ENCODE measurements around the gene VIPAS39.

The VIPAS39 gene

GRCh38 chr14:77498120-77498979 lies 40.9 kb upstream of the VIPAS39 start, which contains the start of gene ISM2:
TSS of gene ISM2 (minus strand) at chr14:77498816. CDS start at chr14:77498793, 23 bp downstream.
- H3K27me3 ChIP-seq (ENCODE audit: insufficient read depth, low read depth, severe bottlenecking) = peaks cover 16% of the 10 kb centered on the region
- peak within 1 kb of the TSS; percentile 65 for H3K4me3 ChIP-seq (ENCODE audit: low read depth, low read length)
- no peaks in the 10 kb centered on the region for H3K9me3 ChIP-seq (ENCODE audit: severe bottlenecking)
- no peaks in the 10 kb centered on the region for H3K36me3 ChIP-seq
- DNase-seq = peak; percentile 54
- H3K27ac ChIP-seq = no peak within 1 kb of the TSS
- no peak for TF ChIP-seq CTCF (IDR thresholded peaks at IDR 0.05; ENCODE audit: low read depth, low read length)

- H3K27ac ChIP-seq = no peak overlapping the region
- no peak for TF ChIP-seq CTCF (IDR thresholded peaks at IDR 0.05; ENCODE audit: low read depth, low read length)
- no peaks in the 10 kb centered on the region for H3K36me3 ChIP-seq
- peaks cover 16% of the 10 kb centered on the region for H3K27me3 ChIP-seq (ENCODE audit: insufficient read depth, low read depth, severe bottlenecking)
- H3K4me3 ChIP-seq (ENCODE audit: low read depth, low read length) = no peak overlapping the region
- no peaks in the 10 kb centered on the region for H3K9me3 ChIP-seq (ENCODE audit: severe bottlenecking)
- no peak for DNase-seq
Observed at GRCh38 chr14:77495334-77495733, 37.9 kb upstream of the VIPAS39 start.

GRCh38 chr14:77491056-77491455 lies 33.7 kb upstream of the VIPAS39 start:
- no peak for DNase-seq
- no peaks in the 10 kb centered on the region for H3K9me3 ChIP-seq (ENCODE audit: severe bottlenecking)
- TF ChIP-seq CTCF (IDR thresholded peaks at IDR 0.05; ENCODE audit: low read depth, low read length) = no peak
- no peak overlapping the region for H3K27ac ChIP-seq
- no peaks in the 10 kb centered on the region for H3K36me3 ChIP-seq
- no peak overlapping the region for H3K4me3 ChIP-seq (ENCODE audit: low read depth, low read length)
- no peaks in the 10 kb centered on the region for H3K27me3 ChIP-seq (ENCODE audit: insufficient read depth, low read depth, severe bottlenecking)

GRCh38 chr14:77490347-77490986 lies 33.1 kb upstream of the VIPAS39 start:
- no peak overlapping the region for H3K27ac ChIP-seq
- no peaks in the 10 kb centered on the region for H3K9me3 ChIP-seq (ENCODE audit: severe bottlenecking)
- TF ChIP-seq CTCF (IDR thresholded peaks at IDR 0.05; ENCODE audit: low read depth, low read length) = no peak
- no peaks in the 10 kb centered on the region for H3K36me3 ChIP-seq
- DNase-seq = no peak
- H3K27me3 ChIP-seq (ENCODE audit: insufficient read depth, low read depth, severe bottlenecking) = no peaks in the 10 kb centered on the region
- no peak overlapping the region for H3K4me3 ChIP-seq (ENCODE audit: low read depth, low read length)

GRCh38 chr14:77489041-77489440 lies 31.6 kb upstream of the VIPAS39 start:
- no peak overlapping the region for H3K27ac ChIP-seq
- H3K9me3 ChIP-seq (ENCODE audit: severe bottlenecking) = no peaks in the 10 kb centered on the region
- no peak for DNase-seq
- H3K36me3 ChIP-seq = no peaks in the 10 kb centered on the region
- no peak for TF ChIP-seq CTCF (IDR thresholded peaks at IDR 0.05; ENCODE audit: low read depth, low read length)
- H3K4me3 ChIP-seq (ENCODE audit: low read depth, low read length) = no peak overlapping the region
- H3K27me3 ChIP-seq (ENCODE audit: insufficient read depth, low read depth, severe bottlenecking) = no peaks in the 10 kb centered on the region

All from WERI-Rb-1 (cell line).